Panc1 (cell line): ENCODE measurements around the gene NALCN. TPM values are rescaled to one million over a fixed set of nuclear protein-coding genes. Genes with fewer than 3 reads are reported as not detected.

ENCODE experiments used
- ATAC-seq: fragments of 200-7000 bp; cut with Tn5 transposase; 2 replicates; pipeline ENCODE4 v1.9.1; 2020; ENCODE audit warnings: mild to moderate bottlenecking, moderate library complexity
- BruUV-seq: library from RNA; stranded (reverse); fragments of 400-500 nt; replicated peaks from 2 replicates; lab custom pipeline; 2021; lab: Mats Ljungman, UMichigan
- CTCF ChIA-PET: fragments of 300-600 bp; sonication (Branson Sonifier 250); formaldehyde crosslinking; loops from one replicate; lab custom pipeline; 2022; ENCODE audit warnings: antibody characterized with exemption; lab: Charles Lee
- POLR2A ChIA-PET: fragments of 300-600 bp; sonication (Branson Sonifier 250); formaldehyde crosslinking; loops from one replicate; lab custom pipeline; 2022; ENCODE audit warnings: antibody characterized with exemption; lab: Charles Lee
- DNase-seq: peaks from one replicate; pipeline ENCODE4 v3.0.0-alpha.2; 2010; ENCODE audit warnings: low read depth, low spot score
- H3K27ac ChIP-seq: 2 replicates; pipeline ENCODE4 v1.5.1; 2011; ENCODE audit warnings: mild to moderate bottlenecking, low read length, inconsistent platforms
- H3K27me3 ChIP-seq: fragments of 200-500 bp; sonication (Bioruptor generic); 2 replicates; pipeline ENCODE4 v1.6.0; 2014; ENCODE audit warnings: low read length, inconsistent platforms; ENCODE audit not compliant: control insufficient read depth, insufficient read depth
- H3K36me3 ChIP-seq: fragments of 200-500 bp; sonication (Bioruptor generic); 2 replicates; pipeline ENCODE4 v1.5.1; 2014; ENCODE audit warnings: inconsistent platforms, mild to moderate bottlenecking, low read length, moderate library complexity; ENCODE audit not compliant: control insufficient read depth, insufficient read depth
- H3K4me1 ChIP-seq: 2 replicates; pipeline ENCODE4 v1.5.1; 2011; ENCODE audit warnings: inconsistent platforms, mild to moderate bottlenecking, low read length, moderate library complexity; ENCODE audit not compliant: control insufficient read depth, insufficient read depth
- H3K4me3 ChIP-seq, 2 experiments: 2 replicates each; pipeline ENCODE4 v1.5.1; 2011 to 2012; ENCODE audit warnings: low read depth in 2 of 2, low read length in 2 of 2, mild to moderate bottlenecking in 2 of 2, inconsistent platforms in 1 of 2, moderate library complexity in 1 of 2
- H3K9me3 ChIP-seq: fragments of 200-500 bp; sonication (Bioruptor generic); 2 replicates; pipeline ENCODE4 v1.5.1; 2014; ENCODE audit warnings: low read depth, mild to moderate bottlenecking, inconsistent platforms, low read length, moderate library complexity; ENCODE audit not compliant: control insufficient read depth, insufficient read depth
- CTCF ChIP-seq: fragments of 450-650 bp; IDR thresholded peaks from 2 replicates; pipeline ENCODE4 v1.5.1; 2017; ENCODE audit warnings: mild to moderate bottlenecking
- POLR2AphosphoS5 ChIP-seq: IDR thresholded peaks from 2 replicates; pipeline ENCODE4 v1.6.1; 2012; ENCODE audit warnings: mild to moderate bottlenecking, low read depth, low read length, moderate library complexity
- REST ChIP-seq, 2 experiments: IDR thresholded peaks; 2 replicates each; pipeline ENCODE4 v1.6.1; 2011 to 2012; ENCODE audit warnings: low read depth in 2 of 2, control low read depth in 1 of 2, low read length in 1 of 2, mild to moderate bottlenecking in 1 of 2, moderate library complexity in 1 of 2; ENCODE audit not compliant: insufficient read depth in 1 of 2
- SIN3A ChIP-seq: IDR thresholded peaks from 2 replicates; pipeline ENCODE4 v1.6.1; 2012; ENCODE audit warnings: low read depth, mild to moderate bottlenecking, low read length, moderate library complexity, borderline replicate concordance; ENCODE audit not compliant: insufficient read depth
- TCF7L2 ChIP-seq: IDR thresholded peaks from 2 replicates; pipeline ENCODE4 v1.6.1; 2011; ENCODE audit warnings: mild to moderate bottlenecking, low read depth, low read length, inconsistent platforms
- in situ Hi-C: cut with HindIII; loops from 2 replicates; pipeline ENCODE4 v1.10.0; 2016; ENCODE audit warnings: low sequenced_read_pairs, low pct_unique_long_range_greater_than_20kb
- intact Hi-C: fragments of 100-400 bp; cut with micrococcal nuclease; formaldehyde crosslinking; loops from one replicate; pipeline ENCODE4 v1.10.0; 2022; ENCODE audit not compliant: unreplicated experiment
- total RNA-seq: library from RNA; stranded (reverse); gene quantifications from one replicate; pipeline ENCODE4 v1.2.1, GENCODE V29; 2021; ENCODE audit not compliant: unreplicated experiment

Gene NALCN
- total RNA-seq, 1 experiment from 2014 or later: 10.9 TPM

DNA sequence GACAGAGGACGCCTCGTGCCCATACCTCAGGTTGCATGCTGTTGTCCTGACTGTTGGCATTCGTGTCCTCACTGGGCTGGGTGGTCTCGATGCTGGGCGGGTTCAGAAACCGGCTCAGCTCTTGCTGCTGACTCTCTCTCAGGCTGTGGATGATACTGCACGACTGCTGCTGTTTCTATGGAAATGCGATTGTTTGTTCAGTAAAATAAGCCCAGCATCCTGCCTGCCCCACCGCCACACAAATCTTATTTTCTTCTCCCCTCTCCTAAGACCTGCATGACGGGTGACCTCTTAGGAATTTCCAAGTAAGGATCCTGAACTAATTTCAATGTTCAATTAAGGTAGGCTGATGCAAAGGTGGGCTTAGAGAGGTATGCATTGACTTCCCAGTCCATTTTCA, 356.5 kb downstream of the NALCN start:
- H3K9me3 ChIP-seq: no peaks in the 10 kb centered on the region
- in situ Hi-C loops: no loop called here
- H3K27me3 ChIP-seq: no peaks in the 10 kb centered on the region
- CTCF ChIA-PET: no interaction called here
- no peaks in the 10 kb centered on the region for H3K36me3 ChIP-seq
- DNase-seq: no peak
- no TSS peak for BruUV-seq
- ATAC-seq: no peak
- POLR2A ChIA-PET: no interaction called here
- TF ChIP-seq REST (IDR thresholded peaks at IDR 0.05; ENCODE audit: insufficient read depth in 1 of 2, low read depth in 2 of 2, low read length in 1 of 2) (no peak), CTCF (no peak), SIN3A (no peak), TCF7L2 (no peak), POLR2AphosphoS5 (no peak)
- no peaks in the 10 kb centered on the region for H3K4me1 ChIP-seq
- H3K4me3 ChIP-seq: no peak overlapping the region
- no peak overlapping the region for H3K27ac ChIP-seq
- intact Hi-C loops: no loop called here

DNA sequence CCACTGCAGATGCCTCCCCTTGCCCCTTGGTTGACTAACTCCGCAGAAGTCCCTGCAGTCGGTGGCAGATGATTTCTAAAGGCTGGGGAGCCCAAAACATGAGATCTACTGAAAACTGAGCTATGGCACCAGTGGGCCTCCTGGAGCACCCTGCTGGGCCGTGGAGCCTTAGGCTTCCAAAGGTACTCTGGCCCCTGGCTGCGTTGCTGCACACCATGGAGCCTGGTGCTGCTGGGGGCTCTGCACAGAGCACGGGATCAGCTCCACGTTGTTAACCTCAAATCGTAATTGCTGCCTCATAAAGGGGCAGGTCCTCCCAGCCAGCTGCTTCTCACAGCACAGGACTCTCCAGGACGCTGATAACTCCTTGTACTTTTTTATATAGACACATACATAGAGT, 357.5 kb downstream of the NALCN start:
- DNase-seq: no peak
- ATAC-seq: no peak
- Histone ChIP-seq H3K4me1 (no peaks in the 10 kb centered on the region), H3K27me3 (no peaks in the 10 kb centered on the region), H3K9me3 (no peaks in the 10 kb centered on the region), H3K4me3 (no peak overlapping the region), H3K27ac (no peak overlapping the region), H3K36me3 (no peaks in the 10 kb centered on the region)
- intact Hi-C loops: no loop called here
- no TSS peak for BruUV-seq
- in situ Hi-C loops: no loop called here
- ChIA-PET CTCF (no interaction called here), POLR2A (no interaction called here)
- TF ChIP-seq SIN3A (no peak), POLR2AphosphoS5 (no peak), TCF7L2 (no peak), CTCF (no peak), REST (IDR thresholded peaks at IDR 0.05; ENCODE audit: insufficient read depth in 1 of 2, low read depth in 2 of 2, low read length in 1 of 2) (no peak)
